Right ventricle myocardium superior (tissue), 1 donor: ENCODE data around the gene P4HA2. TPM values are rescaled to one million over a fixed set of nuclear protein-coding genes. Genes with fewer than 3 reads are reported as not detected.
"Not testable (repeated sequence)": the region's sequence is repeated elsewhere in the genome, so short reads cannot be mapped to it uniquely, and the experiment has no call there.

Experiments used
- ATAC-seq: fragments of 200-7000 bp; cut with Tn5 transposase; one replicate; pipeline ENCODE4 v1.9.1; 2020; ENCODE audit warnings: mild to moderate bottlenecking; ENCODE audit not compliant: poor library complexity
- DNase-seq: peaks from one replicate; pipeline ENCODE4 v3.0.0-alpha.2; 2020
- intact Hi-C: fragments of 100-400 bp; cut with DNase I; formaldehyde crosslinking; loops from one replicate; pipeline ENCODE4 v1.11.2; 2022
- total RNA-seq: library from RNA; stranded (reverse); fragmentation: NEBNext Ultra II Directional; extraction: Animal tissue kit (Norgen Biotek cat#: 25700); gene quantifications from one replicate; pipeline ENCODE4 v1.2.1, GENCODE V29; 2021
- donor health status: DM: no; HTN: yes; CAD: no; lungs with severe emphysema.

Gene P4HA2
- total RNA-seq, 1 donor from 2014 or later: 77.2 TPM

GRCh38 chr5:132182359-132183040 is 45.2 kb downstream of the P4HA2 start:
- intact Hi-C loops: loop anchor here (10.0 kb wide), 1 partner anchor 118 kb away; the partner anchor contains the start of gene IL3
- DNase-seq (no peak), ATAC-seq (no peak)

- intact Hi-C loops: loop anchor here (10.0 kb wide), 1 partner anchor 116 kb away; the partner anchor contains the start of gene IL3
- ATAC-seq (no peak), DNase-seq (no peak)
Measured at GRCh38 chr5:132181011-132181629, 46.5 kb downstream of the P4HA2 start.

GRCh38 chr5:132180134-132180745 is 47.4 kb downstream of the P4HA2 start:
- intact Hi-C loops: loop anchor here (10.0 kb wide), 1 partner anchor 115 kb away; the partner anchor contains the start of gene IL3
- ATAC-seq: peak; percentile 73
- no peak for DNase-seq

GRCh38 chr5:132179405-132179804 is 48.2 kb downstream of the P4HA2 start:
- intact Hi-C loops: no loop called here
- DNase-seq: no peak
- no peak for ATAC-seq

GRCh38 chr5:132177691-132178149 is 49.9 kb downstream of the P4HA2 start:
- no peak for ATAC-seq

GRCh38 chr5:132176987-132177386 is 50.7 kb downstream of the P4HA2 start:
- no peak for ATAC-seq
- intact Hi-C loops: no loop called here
- DNase-seq: no peak

More at GRCh38 chr5:132177691-132178149, 49.9 kb downstream of the P4HA2 start:
- DNase-seq: no peak
- intact Hi-C loops: no loop called here

- no peak for ATAC-seq
- intact Hi-C loops: no loop called here
- DNase-seq: no peak
Measured at GRCh38 chr5:132176521-132176945, 51.1 kb downstream of the P4HA2 start.

- intact Hi-C loops: no loop called here
- no peak for DNase-seq
- ATAC-seq: no peak
Measured at GRCh38 chr5:132162945-132163344, 64.7 kb downstream of the P4HA2 start.

GRCh38 chr5:132161574-132162326 is 65.9 kb downstream of the P4HA2 start:
- DNase-seq, intact Hi-C loops, ATAC-seq: not testable (repeated sequence)

GRCh38 chr5:132156413-132156812 is 71.2 kb downstream of the P4HA2 start:
- intact Hi-C loops: no loop called here
- ATAC-seq (no peak), DNase-seq (no peak)

- ATAC-seq: no peak
- intact Hi-C loops: no loop called here
- DNase-seq: no peak
Measured at GRCh38 chr5:132150565-132150964, 77.1 kb downstream of the P4HA2 start.

GRCh38 chr5:132147663-132148062 is 80.0 kb downstream of the P4HA2 start:
- intact Hi-C loops: no loop called here
- DNase-seq: no peak
- no peak for ATAC-seq

GRCh38 chr5:132145326-132145725 is 82.3 kb downstream of the P4HA2 start:
- ATAC-seq, intact Hi-C loops, DNase-seq: not testable (repeated sequence)

- no peak for DNase-seq
- no peak for ATAC-seq
- intact Hi-C loops: no loop called here
Measured at GRCh38 chr5:132143148-132143547, 84.5 kb downstream of the P4HA2 start.

- ATAC-seq (no peak), DNase-seq (no peak)
- intact Hi-C loops: no loop called here
Measured at GRCh38 chr5:132142459-132142858, 85.2 kb downstream of the P4HA2 start.
